GM19099 (cell line): ENCODE data around the gene NPEPL1.

Experiments
- POLR2A ChIP-seq: IDR thresholded peaks from 3 replicates; pipeline ENCODE4 v1.6.1; 2011; ENCODE audit warnings: low read depth; ENCODE audit not compliant: insufficient read length; ENCODE audit errors: extremely low read depth

Gene NPEPL1

DNA sequence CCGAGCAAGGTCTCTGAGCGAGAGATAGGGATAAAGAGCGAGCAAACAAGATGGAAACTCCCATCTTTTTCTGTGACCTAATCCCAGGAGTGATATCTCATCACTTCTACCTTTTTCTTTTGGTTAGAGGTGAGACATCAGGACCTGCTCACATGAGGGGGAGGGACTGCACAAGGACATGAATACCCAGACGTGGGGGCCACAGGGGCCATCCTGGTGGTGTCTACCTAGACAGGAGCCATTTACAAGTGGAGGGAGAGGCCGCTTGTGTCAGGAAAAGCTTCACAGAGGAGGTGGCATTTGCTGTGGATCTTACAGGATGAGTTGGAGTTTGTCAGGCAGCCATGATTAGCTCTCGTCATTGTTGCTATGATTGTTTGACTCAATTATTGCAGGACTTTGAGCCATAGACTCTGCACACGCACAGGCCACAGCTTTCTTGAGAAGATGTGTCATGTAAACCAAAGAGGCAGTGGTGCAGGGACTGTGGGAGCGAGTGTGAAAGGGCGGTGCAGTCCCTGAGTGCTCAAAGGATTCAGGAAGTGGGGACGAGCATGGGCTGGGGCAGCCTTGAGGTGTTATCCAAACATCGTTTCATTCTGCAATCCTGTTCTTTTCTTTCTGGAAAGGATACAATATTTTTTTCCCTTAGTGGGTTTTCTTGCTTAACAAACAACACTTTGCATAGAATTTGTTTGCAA is 7.7 kb downstream of the NPEPL1 start:
- TF ChIP-seq POLR2A, result no peak

DNA sequence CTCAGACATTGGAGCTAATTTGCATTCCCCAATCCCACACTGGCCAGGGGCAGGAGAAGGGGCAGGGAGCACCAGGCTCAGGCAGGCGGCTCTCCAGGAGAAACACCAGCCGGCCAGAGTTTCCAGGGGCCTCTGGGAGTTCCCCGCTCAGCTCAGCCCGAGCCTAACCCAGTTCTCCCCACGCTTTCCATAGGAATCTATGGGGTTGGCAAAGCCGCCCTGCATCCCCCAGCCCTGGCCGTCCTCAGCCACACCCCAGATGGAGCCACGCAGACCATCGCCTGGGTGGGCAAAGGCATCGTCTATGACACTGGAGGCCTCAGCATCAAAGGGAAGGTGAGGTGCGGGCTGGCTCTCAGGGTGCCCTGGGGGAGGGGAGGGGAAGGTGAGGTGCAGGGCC is 8.2 kb downstream of the NPEPL1 start:
- no peak for TF ChIP-seq POLR2A

DNA sequence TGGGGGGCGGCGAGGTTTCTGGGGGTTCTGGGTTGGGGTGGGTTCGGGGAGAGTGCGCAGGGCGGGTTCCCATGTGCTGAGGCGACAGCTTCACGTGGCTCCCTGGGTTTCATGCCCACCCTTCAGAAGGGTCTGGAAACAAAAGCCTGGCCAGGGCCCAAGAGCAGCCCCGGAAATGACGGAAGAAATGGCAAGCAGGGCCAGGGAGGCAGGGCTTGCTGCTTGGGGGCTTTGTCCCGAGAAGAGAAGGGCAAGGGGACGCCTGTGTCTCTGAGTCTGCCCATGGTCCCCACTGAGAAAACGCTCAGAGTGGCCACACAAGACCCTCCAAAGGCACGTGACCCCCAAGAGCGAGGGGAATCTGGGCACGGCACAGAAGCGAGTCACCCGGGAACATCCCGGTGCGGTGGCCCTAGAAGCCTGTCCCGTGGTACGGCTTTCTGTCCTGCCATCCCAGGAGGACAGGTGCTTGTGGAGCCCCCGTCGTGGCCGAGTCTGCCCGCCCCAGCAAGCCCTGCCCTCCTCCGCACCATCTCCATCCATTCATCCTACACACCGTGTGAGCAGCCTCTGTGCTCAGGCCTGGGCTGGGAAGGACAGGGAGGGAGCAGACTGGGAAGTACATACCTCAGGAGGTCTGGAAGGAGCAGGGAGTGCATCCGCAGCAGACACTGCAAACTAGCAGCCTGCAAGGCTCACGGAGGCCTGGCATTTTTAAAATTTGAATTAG is 9.0 kb downstream of the NPEPL1 start:
- no peak for TF ChIP-seq POLR2A

DNA sequence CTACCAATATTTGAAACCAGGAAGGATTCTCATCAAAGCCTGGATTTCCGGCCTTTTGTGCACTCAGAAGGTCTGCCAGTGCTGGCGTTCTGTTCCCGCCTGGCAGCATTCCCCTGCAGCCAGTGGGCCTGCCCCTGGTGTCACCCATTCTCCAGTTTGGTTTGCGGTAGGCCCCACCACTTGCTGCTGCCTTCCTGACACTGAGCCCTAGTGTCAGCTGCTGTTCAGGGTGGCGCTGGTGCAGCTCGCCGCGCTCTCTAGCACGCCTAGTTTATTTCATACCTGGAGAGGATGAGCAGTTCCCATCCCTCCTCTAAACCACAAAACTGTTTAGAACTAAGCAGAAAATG is 9.5 kb downstream of the NPEPL1 start:
- TF ChIP-seq POLR2A, result no peak

DNA sequence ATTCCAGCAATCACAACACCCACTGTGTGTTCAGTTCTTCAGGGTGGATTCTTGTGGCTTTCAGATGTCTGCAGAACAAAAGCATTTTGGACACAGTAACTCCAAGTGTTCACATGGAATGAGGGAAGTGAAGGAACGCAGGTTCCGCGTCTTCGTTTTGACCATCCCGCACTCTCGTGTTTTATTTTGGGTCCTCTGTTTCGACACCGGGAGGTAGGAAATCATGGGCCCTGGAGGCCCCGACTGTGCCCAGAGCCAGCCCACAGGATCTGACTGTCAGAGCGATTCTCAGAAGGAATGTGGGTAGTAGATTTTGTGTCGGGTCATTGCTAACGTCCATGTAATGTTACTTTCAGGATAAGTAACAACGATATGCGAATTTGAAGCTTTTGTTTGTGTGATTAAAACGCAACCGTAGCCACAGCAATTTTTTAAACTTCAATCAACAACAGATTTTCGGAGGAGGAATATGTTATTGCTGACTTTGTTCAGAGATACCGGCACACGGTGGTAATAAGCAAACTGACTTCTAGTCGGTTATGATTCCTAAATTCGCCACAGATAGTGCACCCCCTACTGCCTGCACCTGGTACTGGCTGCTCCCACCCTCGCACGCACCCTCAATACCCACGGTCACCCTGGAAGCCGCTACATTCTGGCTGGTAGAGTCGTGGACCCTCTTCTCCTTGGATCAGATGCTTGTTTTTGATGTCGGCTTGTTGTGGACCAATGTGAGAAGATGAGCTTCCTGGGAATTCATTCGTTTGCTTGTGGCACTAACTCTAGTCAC is 10.5 kb downstream of the NPEPL1 start:
- no peak for TF ChIP-seq POLR2A

DNA sequence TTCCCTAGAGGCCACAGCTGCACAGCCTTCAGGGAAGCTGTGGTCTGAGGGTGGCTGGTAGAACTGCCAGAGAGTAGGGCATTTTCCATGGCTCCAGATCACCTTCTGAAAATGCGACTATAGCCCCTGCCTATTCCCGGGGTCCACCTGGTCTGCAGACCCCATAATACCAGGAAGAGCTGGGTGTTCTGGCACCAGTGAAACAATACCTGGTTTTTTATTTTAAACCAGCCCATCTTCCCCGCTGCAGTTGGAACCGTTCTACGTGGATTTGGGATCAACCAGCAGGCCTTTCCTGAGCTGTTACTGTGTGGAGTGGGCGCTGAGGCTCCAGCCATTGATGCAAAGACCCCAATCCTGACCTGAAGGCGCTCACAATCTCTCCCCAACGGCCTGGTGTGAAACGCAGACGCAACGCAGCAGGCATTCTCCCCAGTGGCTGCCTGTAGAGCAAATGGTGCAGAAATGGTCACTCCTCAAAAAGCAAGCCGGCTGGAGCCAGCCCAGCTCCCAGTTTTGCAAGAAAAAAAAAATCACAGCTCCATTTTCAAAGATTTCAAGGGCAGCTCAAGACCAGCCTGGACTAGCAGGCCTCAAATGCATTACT is 11.3 kb downstream of the NPEPL1 start:
- no peak for TF ChIP-seq POLR2A

DNA sequence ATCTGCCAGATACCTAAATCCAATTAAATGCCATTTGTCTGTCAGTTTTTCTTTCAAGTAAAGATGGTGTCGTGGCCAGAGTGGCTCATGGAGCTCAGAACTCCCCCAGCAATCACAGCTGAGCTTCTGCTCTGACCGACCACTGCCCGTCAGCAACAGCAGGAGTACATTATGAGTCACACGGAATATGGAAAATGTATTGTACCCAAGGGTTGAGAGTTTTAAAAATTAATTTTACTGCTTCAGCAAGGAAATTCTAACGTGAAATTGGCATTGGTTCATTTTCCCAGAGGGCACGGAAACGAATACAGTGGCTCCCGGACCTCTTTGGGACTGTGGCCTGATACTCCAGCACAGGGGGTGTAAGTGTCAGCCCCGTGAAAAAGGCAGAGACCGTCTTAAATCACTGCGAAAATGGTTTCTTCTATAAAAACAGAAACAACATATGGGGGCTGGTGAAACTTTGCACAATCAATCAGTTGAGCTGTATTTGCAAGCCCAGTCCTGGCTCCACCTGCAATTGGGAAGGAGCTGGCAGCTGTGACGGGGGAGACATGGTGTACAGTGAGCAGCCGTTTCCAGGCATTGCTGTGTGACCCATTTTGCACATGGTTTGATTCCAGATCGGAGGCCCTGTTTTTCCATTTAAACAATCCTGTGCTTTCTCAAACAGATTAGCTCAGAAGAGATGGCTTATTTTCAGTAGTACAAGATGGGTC is 12.8 kb downstream of the NPEPL1 start:
- TF ChIP-seq POLR2A, result no peak

DNA sequence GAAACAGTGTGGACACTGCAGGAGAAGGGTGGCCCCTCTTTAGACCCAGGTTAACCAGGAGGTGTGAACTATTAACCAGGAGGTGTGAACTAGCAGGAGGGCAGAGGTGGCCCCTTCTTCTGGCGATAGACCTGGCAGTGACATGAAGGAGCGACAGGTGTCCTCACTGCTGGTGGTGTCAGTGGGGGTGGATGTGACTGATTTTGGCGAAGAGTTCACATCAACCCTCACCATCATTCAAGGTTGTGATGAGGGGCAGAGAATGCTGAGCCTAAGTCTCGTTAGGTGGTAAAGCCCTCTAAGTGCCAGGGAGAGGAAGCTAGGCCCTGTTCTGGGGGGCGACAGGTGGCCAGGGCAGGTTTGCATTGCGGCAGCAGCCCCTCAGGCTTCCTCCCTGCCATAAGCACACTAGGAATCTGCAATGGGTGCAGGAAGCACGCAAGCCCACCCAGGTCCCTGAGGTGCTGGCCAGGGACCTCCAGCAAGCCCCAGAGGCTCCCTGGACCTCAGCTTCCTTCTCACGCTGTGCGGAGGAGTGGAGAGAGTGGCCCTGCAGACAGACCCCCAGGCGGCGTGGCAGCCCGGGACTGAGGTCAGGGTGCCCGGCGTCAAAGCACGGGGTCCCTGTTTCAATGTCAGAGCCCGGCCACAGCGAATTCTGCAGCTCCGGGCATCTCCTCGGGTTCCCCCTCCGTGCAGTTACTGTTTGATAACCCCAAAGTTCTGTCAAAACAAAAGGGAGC is 13.7 kb downstream of the NPEPL1 start:
- TF ChIP-seq POLR2A, result no peak

DNA sequence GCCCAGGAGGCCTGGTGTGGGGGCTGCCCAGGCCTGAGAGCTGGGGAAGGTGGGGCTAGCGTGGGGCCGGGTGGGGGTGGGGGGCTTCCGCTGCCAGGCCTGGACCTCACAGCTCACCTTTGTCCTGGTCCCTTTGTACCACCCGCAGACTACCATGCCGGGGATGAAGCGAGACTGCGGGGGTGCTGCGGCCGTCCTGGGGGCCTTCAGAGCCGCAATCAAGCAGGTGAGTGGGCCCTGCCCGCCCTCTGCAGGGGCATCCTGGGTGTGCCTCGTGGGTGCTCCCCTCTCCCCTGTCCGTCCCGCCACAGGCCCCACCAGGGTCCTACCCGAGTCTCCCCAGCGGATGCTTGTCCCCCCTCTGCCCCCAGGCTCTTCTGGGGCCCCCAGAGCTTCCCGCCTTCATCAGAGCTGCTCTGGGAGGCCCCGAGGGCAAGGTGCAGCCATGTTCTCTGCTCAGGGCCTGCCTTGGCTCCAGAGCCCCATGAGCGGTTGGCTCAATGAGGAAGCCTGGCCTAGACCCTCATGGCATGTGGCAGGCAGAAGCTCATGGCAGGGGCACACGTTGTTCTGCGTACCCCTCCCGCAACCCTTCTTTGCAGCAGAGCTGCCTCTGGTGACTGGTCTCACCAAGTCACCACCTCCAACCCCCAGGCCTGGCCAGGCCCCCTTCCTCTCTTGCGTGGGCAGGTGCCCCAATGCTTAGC is 14.5 kb downstream of the NPEPL1 start:
- TF ChIP-seq POLR2A, result no peak

DNA sequence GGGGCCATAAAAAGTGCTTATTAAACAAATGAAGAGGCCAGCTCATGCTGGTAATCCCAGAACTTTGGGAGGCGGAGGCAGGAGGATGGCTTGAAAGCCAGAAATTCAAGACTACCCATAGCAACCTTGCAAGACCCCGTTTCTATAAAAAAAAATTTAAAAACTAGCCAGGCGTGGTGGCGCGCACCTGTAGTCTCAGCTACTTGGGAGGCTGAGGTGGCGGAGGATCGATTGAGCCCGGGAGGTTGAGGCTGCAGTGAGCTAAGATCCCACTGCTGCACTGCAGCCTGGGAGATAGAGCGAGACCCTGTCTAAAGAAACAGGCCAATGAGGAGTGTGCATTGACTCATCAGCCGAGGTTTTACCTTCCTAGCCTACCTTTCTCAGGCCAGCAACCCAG is 15.2 kb downstream of the NPEPL1 start:
- TF ChIP-seq POLR2A, result no peak

DNA sequence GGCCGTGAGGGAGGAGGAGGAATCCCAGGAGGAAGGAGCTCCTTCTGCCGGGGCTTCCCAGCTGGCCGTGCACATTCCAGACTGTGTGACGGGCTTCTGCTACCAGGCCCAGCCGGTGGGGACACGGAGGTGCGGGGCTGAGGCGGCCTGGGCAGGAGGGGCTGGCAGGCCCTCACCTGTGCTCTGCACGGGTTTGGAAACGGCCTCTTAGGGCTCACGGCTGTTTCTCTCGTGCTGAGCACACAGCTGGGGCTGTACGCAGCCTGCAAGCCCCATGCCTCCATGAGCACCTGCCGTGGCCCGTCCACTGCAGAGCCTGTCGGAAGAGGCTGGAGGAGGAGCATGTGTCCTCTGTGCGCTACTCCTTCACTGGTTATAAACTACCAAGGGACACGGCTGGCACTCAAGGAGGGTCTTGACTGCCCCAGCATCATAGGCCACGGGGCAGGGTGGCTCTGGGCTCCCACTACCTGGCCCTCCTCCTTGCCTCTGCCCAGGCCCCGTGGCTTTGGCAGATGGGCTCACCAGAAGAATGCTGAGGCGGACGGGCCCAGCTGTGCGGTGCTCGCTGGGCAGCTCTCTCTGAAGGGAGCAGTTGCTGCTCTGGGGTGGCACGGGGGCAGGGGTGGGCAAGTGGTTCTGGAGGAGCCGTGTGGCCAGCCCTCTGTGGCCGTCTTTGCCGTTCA is 15.8 kb downstream of the NPEPL1 start:
- TF ChIP-seq POLR2A, result no peak

DNA sequence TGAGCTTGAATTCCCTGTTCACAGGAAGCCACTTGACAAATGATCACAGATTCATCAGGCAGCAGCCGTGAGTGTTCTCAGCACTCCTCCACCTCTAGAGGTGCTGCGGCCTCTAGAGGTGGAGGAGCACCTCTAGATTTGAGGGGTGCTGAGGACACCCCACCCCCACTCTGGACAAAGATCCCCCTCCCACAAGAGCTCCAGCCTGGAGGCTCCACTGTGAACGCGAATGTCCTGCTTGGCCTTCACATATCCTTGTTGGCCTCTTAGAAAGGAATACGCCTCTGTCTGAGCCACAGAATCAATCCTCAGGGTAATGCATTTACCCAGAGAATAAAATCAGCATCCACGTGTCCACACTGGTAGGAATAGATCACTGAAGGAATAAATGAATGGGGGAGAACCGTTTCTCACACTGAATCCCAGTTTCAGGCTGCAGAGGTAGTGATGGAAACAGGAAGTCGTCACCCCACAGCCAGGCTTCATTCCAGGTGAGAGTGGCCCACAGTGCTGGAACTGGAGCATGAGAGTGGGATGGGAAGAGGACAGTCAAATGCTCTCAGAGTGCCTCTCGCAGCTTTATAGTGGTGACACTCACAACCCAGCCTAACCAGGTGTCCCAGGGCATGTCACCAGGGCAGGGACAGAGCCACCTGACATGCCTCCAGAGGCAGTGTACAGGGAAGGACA is 16.6 kb downstream of the NPEPL1 start:
- TF ChIP-seq POLR2A, result no peak

DNA sequence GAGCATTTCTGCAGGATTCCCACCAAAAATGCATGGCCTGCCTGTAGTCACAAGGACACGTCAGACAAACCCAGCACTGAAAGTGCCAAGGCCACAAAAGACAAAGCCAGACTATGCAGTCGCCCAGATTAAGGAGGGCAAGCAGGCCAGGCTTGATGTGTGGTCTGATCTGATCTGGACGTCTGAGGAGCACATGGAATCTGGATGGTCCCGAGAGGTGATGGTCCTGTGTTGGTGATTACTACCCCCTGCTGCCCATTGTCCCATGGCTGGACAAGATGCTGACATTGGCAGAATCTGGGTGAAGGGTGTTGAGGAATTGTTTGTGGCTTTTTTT is 17.1 kb downstream of the NPEPL1 start:
- no peak for TF ChIP-seq POLR2A
